ENCODE data around the gene SCRT2.

Gene SCRT2

GRCh38 chr20:655726-656624, 19.6 kb downstream of the SCRT2 start:
- TF ChIP-seq, protein P1, sequence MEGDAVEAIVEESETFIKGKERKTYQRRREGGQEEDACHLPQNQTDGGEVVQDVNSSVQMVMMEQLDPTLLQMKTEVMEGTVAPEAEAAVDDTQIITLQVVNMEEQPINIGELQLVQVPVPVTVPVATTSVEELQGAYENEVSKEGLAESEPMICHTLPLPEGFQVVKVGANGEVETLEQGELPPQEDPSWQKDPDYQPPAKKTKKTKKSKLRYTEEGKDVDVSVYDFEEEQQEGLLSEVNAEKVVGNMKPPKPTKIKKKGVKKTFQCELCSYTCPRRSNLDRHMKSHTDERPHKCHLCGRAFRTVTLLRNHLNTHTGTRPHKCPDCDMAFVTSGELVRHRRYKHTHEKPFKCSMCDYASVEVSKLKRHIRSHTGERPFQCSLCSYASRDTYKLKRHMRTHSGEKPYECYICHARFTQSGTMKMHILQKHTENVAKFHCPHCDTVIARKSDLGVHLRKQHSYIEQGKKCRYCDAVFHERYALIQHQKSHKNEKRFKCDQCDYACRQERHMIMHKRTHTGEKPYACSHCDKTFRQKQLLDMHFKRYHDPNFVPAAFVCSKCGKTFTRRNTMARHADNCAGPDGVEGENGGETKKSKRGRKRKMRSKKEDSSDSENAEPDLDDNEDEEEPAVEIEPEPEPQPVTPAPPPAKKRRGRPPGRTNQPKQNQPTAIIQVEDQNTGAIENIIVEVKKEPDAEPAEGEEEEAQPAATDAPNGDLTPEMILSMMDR (IDR thresholded peaks at IDR 0.05; ENCODE audit: borderline replicate concordance, control extremely low read depth, extremely low read depth, insufficient read depth, missing control alignments), result no peak

DNA sequence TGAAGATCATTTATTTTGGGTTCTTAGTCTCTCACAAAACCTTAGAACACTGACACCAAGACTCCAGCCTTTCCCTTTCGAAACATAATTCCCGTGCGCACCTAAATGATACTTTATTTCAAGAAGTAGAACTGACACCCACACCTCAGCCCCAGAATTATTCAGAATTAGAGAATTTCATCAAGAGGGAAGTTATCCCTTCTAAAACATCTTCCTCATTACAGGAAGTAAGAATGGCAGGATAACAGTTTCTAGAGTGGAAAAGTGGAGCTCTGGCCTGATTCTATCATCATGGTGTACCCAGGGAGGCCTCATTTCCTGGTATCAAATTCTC, 21.2 kb downstream of the SCRT2 start:
- in situ Hi-C loops (cut with MboI; ENCODE audit: low sequenced_read_pairs, unreplicated experiment), result no loop called here
- DNase-seq (ENCODE audit: low spot score), result no peak
- TF ChIP-seq, protein P1 (IDR thresholded peaks at IDR 0.05; ENCODE audit: borderline replicate concordance, control extremely low read depth, extremely low read depth, insufficient read depth, missing control alignments), result no peak

More at GRCh38 chr20:655726-656624, 19.6 kb downstream of the SCRT2 start:
- DNase-seq (ENCODE audit: low spot score), result no peak
- in situ Hi-C loops (cut with MboI; ENCODE audit: low sequenced_read_pairs, unreplicated experiment), result no loop called here

DNA sequence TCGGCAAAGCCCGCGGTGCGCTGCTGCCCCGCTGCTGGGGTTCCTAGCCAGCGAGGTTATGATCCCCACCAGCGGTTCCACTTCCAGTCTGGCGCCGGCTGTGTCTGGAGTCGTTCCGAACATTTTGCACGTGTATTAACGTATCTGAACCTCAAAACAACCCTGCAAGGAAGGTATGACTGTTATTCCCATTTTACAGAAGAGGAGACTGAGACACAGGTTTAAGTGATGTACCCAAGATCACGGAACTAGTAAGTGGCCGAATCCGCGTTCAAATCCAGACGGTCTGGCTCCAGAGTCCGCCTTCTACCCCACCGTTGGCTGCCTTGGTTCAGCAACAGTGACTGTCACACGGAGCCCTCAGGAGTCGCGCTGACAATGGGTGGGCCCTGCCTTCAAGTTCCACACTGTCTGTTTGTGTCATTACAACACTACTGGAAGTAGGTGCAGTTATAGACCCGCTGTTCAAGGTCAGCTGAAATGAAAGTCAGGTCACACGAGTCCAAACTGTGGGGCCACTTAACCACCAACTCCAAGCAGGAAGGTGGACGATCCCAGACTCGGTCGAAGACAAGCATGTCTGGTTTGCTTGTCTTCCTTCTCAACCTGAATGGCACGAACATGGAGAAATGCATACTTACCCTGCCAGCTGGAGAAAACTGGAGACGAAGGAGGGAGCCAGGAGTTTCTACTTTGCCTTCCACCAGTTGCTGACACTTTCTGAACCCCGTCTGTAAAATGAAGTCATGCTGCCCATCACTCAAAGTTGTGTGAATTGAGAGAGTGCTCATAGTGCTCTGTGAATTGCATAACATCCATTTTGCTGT, 21.8 kb downstream of the SCRT2 start:
- DNase-seq (ENCODE audit: low spot score), result no peak
- TF ChIP-seq, protein P1 (IDR thresholded peaks at IDR 0.05; ENCODE audit: borderline replicate concordance, control extremely low read depth, extremely low read depth, insufficient read depth, missing control alignments), result no peak
- in situ Hi-C loops (cut with MboI; ENCODE audit: low sequenced_read_pairs, unreplicated experiment), result no loop called here

GRCh38 chr20:653110-653589, 22.5 kb downstream of the SCRT2 start, which contains the start of gene SRXN1:
Gene SRXN1 (minus strand): TSS chr20:653200. CDS start chr20:653185, 15 bp downstream.
- peak; percentile 95 for DNase-seq (ENCODE audit: low spot score)
- in situ Hi-C loops (cut with MboI; ENCODE audit: low sequenced_read_pairs, unreplicated experiment), result no loop called here
- TF ChIP-seq, protein P1 (IDR thresholded peaks at IDR 0.05; ENCODE audit: borderline replicate concordance, control extremely low read depth, extremely low read depth, insufficient read depth, missing control alignments), result peak; percentile 91

DNA sequence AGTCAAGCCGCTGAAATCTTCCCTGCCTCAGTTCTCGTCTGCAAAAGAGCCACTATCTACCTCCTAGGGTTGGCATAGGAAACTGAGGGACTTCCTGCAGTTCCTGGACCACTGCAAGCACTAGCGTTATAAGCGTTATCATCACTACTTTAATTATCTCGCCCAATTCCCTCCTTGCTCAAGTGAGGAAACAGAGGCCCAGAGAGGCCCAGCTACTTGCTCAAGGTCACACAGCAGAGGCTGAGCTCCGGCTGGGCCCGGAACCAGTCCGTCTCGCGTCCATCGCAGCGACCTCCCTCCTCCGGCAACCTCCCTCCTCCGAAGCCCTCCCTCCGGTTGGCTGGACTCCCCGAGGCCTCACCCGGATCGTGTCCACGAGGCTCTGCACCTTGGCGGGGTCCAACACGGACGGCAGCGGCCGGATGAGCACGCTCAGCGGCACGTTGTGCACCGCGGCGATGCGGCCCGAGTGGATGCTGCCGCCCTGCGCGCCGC, 22.9 kb downstream of the SCRT2 start:
- TF ChIP-seq, protein P1 (IDR thresholded peaks at IDR 0.05; ENCODE audit: borderline replicate concordance, control extremely low read depth, extremely low read depth, insufficient read depth, missing control alignments), result no peak
- in situ Hi-C loops (cut with MboI; ENCODE audit: low sequenced_read_pairs, unreplicated experiment), result no loop called here
- DNase-seq (ENCODE audit: low spot score), result no peak
